OCI-LY1 (cell line): ENCODE results near the gene NTPCR.

Experiments used
- H2AFZ ChIP-seq: fragments of 200-600 bp; sonication (generic), shearing (Covaris generic); 2 replicates; pipeline ENCODE4 v1.6.0; 2014; ENCODE audit warnings: antibody characterized with exemption, mild to moderate bottlenecking, low read length
- H3F3A ChIP-seq: fragments of 200-600 bp; sonication (generic), shearing (Covaris generic); 2 replicates; pipeline ENCODE4 v1.6.0; 2014; ENCODE audit warnings: mild to moderate bottlenecking, antibody characterized with exemption, low read length, moderate library complexity; ENCODE audit not compliant: insufficient read depth
- H3K27ac ChIP-seq: fragments of 200-600 bp; sonication (generic); 2 replicates; pipeline ENCODE4 v1.5.1; 2014; ENCODE audit warnings: low read length, mixed run types, mild to moderate bottlenecking, low read depth; ENCODE audit not compliant: poor library complexity, severe bottlenecking
- H3K27me3 ChIP-seq: fragments of 200-600 bp; sonication (generic); 2 replicates; pipeline ENCODE4 v1.6.0; 2014; ENCODE audit warnings: antibody characterized with exemption, mild to moderate bottlenecking, low read length, moderate library complexity; ENCODE audit not compliant: insufficient read depth
- H3K36me3 ChIP-seq: fragments of 200-600 bp; sonication (generic); 2 replicates; pipeline ENCODE4 v1.6.1; 2014; ENCODE audit warnings: mild to moderate bottlenecking, antibody characterized with exemption, low read length, moderate library complexity, mixed read lengths; ENCODE audit not compliant: insufficient read depth
- H3K4me1 ChIP-seq: fragments of 200-600 bp; sonication (generic); 2 replicates; pipeline ENCODE4 v1.5.1; 2014; ENCODE audit warnings: mild to moderate bottlenecking, low read length, moderate library complexity; ENCODE audit not compliant: insufficient read depth, severe bottlenecking
- H3K4me2 ChIP-seq: fragments of 200-600 bp; sonication (generic), shearing (Covaris generic); 2 replicates; pipeline ENCODE4 v1.6.1; 2014; ENCODE audit warnings: low read length
- H3K4me3 ChIP-seq: fragments of 200-600 bp; sonication (generic); 2 replicates; pipeline ENCODE4 v1.5.1; 2014; ENCODE audit warnings: low read length, low read depth, mild to moderate bottlenecking, mixed read lengths; ENCODE audit not compliant: poor library complexity, severe bottlenecking
- H3K79me2 ChIP-seq: fragments of 200-600 bp; shearing (Covaris generic); 2 replicates; pipeline ENCODE4 v1.6.1; 2016; ENCODE audit warnings: mixed run types, low read length, mixed read lengths; ENCODE audit not compliant: insufficient read depth
- H3K9ac ChIP-seq: fragments of 200-600 bp; sonication (generic), shearing (Covaris generic); 2 replicates; pipeline ENCODE4 v1.6.1; 2014; ENCODE audit warnings: mild to moderate bottlenecking, low read length, mixed read lengths
- H3K9me2 ChIP-seq: fragments of 200-600 bp; sonication (generic), shearing (Covaris generic); 2 replicates; pipeline ENCODE4 v1.6.1; 2014; ENCODE audit warnings: low read depth, mild to moderate bottlenecking, low read length, mixed read lengths
- H3K9me3 ChIP-seq: fragments of 200-600 bp; shearing (Covaris generic); 2 replicates; pipeline ENCODE4 v1.6.1; 2014; ENCODE audit warnings: low read length, mixed read lengths
- H4K20me1 ChIP-seq: fragments of 200-600 bp; sonication (generic), shearing (Covaris generic); 2 replicates; pipeline ENCODE4 v1.6.0; 2016; ENCODE audit warnings: mild to moderate bottlenecking, low read length; ENCODE audit not compliant: insufficient read depth
- EZH2 ChIP-seq: fragments of 200-600 bp; sonication (generic), shearing (Covaris generic); IDR thresholded peaks from 2 replicates; pipeline ENCODE4 v1.8.0; 2017; ENCODE audit warnings: borderline replicate concordance, mixed run types, mild to moderate bottlenecking, antibody characterized with exemption, low read length, moderate library complexity, mixed read lengths
- TF ChIP-seq, protein P1 (sequence below): fragments of 200-600 bp; sonication (generic), shearing (Covaris generic); IDR thresholded peaks from 2 replicates; pipeline ENCODE4 v1.5.1; 2017; ENCODE audit warnings: mild to moderate bottlenecking, antibody characterized with exemption, low read length, moderate library complexity, mixed read lengths

Gene NTPCR

DNA sequence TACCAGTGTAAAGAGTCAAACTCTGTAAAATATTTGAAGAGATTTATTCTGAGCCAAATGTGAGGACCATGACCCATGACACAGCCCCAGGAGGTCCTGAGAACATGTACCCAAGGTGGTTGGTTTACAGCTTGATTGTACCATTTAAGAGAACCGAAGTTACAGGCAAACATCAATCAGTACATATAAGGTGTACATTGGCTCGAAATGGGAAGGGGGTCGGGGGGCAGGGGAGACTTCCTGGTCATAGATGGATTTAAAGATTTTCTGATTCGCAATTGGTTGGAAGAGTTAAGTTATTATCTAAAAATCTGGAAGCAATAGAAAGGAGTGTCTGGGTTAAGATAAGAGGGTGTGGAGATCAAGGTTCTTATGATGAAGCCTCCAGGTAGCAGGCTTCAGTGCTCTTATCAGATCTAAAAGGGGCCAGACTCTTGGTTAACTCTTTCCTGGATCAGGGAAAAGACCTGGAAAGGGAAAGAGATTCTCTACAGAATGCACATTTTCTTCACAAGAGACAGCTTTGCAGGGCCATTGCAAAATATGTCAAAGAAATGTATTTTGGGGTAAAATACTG is 47.5 kb upstream of the NTPCR start:
- Histone ChIP-seq H3K79me2 (no peaks in the 10 kb centered on the region), H3K4me2 (no peak overlapping the region), H3K4me3 (no peak overlapping the region), H3K9ac (no peak overlapping the region), H3F3A (no peaks in the 10 kb centered on the region), H3K4me1 (no peaks in the 10 kb centered on the region), H3K9me2 (no peaks in the 10 kb centered on the region), H3K36me3 (no peaks in the 10 kb centered on the region), H4K20me1 (no peaks in the 10 kb centered on the region), H3K27me3 (no peaks in the 10 kb centered on the region; the same call in 1 of the 2 replicates), H2AFZ (no peak overlapping the region), H3K9me3 (no peaks in the 10 kb centered on the region), H3K27ac (no peak overlapping the region)
- TF ChIP-seq EZH2 = no peak
- TF ChIP-seq, protein P1, sequence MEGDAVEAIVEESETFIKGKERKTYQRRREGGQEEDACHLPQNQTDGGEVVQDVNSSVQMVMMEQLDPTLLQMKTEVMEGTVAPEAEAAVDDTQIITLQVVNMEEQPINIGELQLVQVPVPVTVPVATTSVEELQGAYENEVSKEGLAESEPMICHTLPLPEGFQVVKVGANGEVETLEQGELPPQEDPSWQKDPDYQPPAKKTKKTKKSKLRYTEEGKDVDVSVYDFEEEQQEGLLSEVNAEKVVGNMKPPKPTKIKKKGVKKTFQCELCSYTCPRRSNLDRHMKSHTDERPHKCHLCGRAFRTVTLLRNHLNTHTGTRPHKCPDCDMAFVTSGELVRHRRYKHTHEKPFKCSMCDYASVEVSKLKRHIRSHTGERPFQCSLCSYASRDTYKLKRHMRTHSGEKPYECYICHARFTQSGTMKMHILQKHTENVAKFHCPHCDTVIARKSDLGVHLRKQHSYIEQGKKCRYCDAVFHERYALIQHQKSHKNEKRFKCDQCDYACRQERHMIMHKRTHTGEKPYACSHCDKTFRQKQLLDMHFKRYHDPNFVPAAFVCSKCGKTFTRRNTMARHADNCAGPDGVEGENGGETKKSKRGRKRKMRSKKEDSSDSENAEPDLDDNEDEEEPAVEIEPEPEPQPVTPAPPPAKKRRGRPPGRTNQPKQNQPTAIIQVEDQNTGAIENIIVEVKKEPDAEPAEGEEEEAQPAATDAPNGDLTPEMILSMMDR = no peak

DNA sequence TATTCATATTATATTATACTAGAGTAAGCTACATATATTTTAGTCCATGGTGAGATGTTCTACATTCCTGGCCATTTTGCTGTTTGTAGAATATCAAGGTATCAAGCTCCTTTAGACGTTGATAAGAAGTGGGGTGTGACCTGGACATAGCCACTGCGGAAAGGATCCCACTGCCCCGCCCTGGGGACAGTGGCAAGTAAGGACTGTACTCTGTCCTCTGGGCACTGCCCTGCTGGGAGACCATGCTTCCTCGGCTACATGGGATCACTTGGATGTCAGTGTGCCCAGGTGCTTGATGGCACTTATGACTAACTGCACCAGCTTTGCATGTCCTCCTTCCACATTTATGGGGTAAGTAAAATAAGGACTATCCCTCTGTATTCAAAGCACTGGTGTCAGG is 46.3 kb upstream of the NTPCR start:
- no peaks in the 10 kb centered on the region for H3K36me3 ChIP-seq
- no peaks in the 10 kb centered on the region for H3K9me2 ChIP-seq
- no peaks in the 10 kb centered on the region for H3F3A ChIP-seq
- H3K9ac ChIP-seq = no peak overlapping the region
- H3K4me3 ChIP-seq = no peak overlapping the region
- no peak for TF ChIP-seq EZH2
- TF ChIP-seq, protein P1 = no peak
- H2AFZ ChIP-seq = no peak overlapping the region
- H3K27me3 ChIP-seq = no peaks in the 10 kb centered on the region; the same call in 1 of the 2 replicates
- H3K9me3 ChIP-seq = no peaks in the 10 kb centered on the region
- H4K20me1 ChIP-seq = no peaks in the 10 kb centered on the region
- H3K27ac ChIP-seq = no peak overlapping the region
- H3K4me2 ChIP-seq = no peak overlapping the region
- no peaks in the 10 kb centered on the region for H3K79me2 ChIP-seq
- H3K4me1 ChIP-seq = no peaks in the 10 kb centered on the region

DNA sequence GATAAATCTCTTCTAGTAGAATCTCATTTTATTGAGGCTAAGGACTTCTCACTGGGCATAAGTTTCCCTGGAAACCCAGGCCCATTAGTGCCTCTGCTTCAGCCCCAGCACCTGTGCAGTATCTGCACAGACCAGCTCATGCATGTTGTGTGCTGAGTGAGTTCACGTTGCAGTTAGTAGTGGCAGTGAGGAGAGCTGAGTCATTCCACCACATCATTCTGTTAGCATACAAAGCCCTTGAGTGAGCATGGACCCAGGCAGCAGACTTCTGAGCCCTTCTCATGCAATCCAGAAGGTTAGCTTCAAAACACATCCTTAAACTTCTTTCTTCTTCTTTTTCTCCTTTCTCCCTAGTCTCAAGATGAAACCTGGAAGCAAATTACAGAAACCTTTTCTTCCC is 45.8 kb upstream of the NTPCR start:
- Histone ChIP-seq H3K9ac (no peak overlapping the region), H3F3A (no peaks in the 10 kb centered on the region), H2AFZ (no peak overlapping the region), H3K9me3 (no peaks in the 10 kb centered on the region), H3K79me2 (no peaks in the 10 kb centered on the region), H3K4me2 (no peak overlapping the region), H3K9me2 (no peaks in the 10 kb centered on the region), H3K4me1 (no peaks in the 10 kb centered on the region), H3K27me3 (no peaks in the 10 kb centered on the region; the same call in 1 of the 2 replicates), H3K36me3 (no peaks in the 10 kb centered on the region), H4K20me1 (no peaks in the 10 kb centered on the region), H3K27ac (no peak overlapping the region), H3K4me3 (no peak overlapping the region)
- TF ChIP-seq EZH2 = no peak
- TF ChIP-seq, protein P1 = no peak
